Iris pigment epithelial cell (primary cell): Measurements from ENCODE around the gene TEX264.

Experiments
- DNase-seq: peaks from one replicate; pipeline ENCODE4 v3.0.0-alpha.2; 2011; ENCODE audit warnings: low read depth

The TEX264 gene

GRCh38 chr3:51675201-51675611, 4.2 kb downstream of the TEX264 start:
- DNase-seq, result peak; percentile 54

GRCh38 chr3:51676102-51676640, 5.1 kb downstream of the TEX264 start:
- DNase-seq, result no peak

GRCh38 chr3:51677358-51677757, 6.3 kb downstream of the TEX264 start:
- DNase-seq, result no peak

GRCh38 chr3:51678186-51678585, 7.1 kb downstream of the TEX264 start:
- DNase-seq, result no peak

GRCh38 chr3:51678641-51679040, 7.6 kb downstream of the TEX264 start:
- no peak for DNase-seq

- no peak for DNase-seq
Measured at GRCh38 chr3:51679318-51679717, 8.3 kb downstream of the TEX264 start.

GRCh38 chr3:51679777-51680176, 8.7 kb downstream of the TEX264 start:
- no peak for DNase-seq

- no peak for DNase-seq
Measured at GRCh38 chr3:51680196-51680595, 9.1 kb downstream of the TEX264 start.

GRCh38 chr3:51680663-51681230, 9.7 kb downstream of the TEX264 start:
- DNase-seq, result no peak

GRCh38 chr3:51681453-51681852, 10.4 kb downstream of the TEX264 start:
- DNase-seq, result peak; percentile 21

GRCh38 chr3:51682079-51682478, 11.0 kb downstream of the TEX264 start:
- peak; percentile 90 for DNase-seq

- no peak for DNase-seq
Measured at GRCh38 chr3:51682526-51682925, 11.5 kb downstream of the TEX264 start.

GRCh38 chr3:51683566-51683965, 12.5 kb downstream of the TEX264 start:
- no peak for DNase-seq

GRCh38 chr3:51684971-51685751, 14.1 kb downstream of the TEX264 start:
- no peak for DNase-seq

GRCh38 chr3:51686056-51686455, 15.0 kb downstream of the TEX264 start:
- no peak for DNase-seq

GRCh38 chr3:51686512-51687215, 15.6 kb downstream of the TEX264 start:
- DNase-seq, result peak; percentile 34

- no peak for DNase-seq
Measured at GRCh38 chr3:51687431-51688205, 16.6 kb downstream of the TEX264 start.

- no peak for DNase-seq
Measured at GRCh38 chr3:51688206-51688600, 17.2 kb downstream of the TEX264 start.

GRCh38 chr3:51691021-51691420, 20.0 kb downstream of the TEX264 start:
- no peak for DNase-seq

- no peak for DNase-seq
Measured at GRCh38 chr3:51691949-51692348, 20.9 kb downstream of the TEX264 start.

- no peak for DNase-seq
Measured at GRCh38 chr3:51692980-51693395, 21.9 kb downstream of the TEX264 start.

- DNase-seq, result no peak
Measured at GRCh38 chr3:51696954-51697353, 25.9 kb downstream of the TEX264 start.
